ENCODE data around the gene NAV2. TPM values are rescaled to one million over a fixed set of nuclear protein-coding genes. Genes with fewer than 3 reads are reported as not detected.

NAV2 gene
- total RNA-seq, 1 experiment from 2014 or later: 2.1 TPM

DNA sequence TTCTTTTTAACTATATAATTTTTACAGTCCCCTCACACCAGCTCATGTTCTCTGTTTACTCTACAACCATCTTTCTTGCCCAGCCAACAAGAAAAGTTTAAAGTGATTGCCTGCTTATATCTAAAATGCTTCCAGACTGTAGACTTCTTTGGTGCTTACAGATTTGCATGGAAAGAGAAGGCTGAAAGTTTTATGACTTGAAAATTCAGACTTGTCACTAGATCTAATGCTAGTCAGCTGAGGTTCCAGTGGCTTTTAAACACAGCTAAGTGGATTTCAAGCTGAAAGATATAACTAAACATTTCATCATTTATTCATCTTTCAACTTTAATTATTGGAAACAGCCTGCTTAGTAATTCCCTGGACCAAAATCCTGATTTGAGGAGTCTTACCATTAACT, 178.4 kb downstream of the NAV2 start:
- CTCF ChIA-PET: no interaction called here

DNA sequence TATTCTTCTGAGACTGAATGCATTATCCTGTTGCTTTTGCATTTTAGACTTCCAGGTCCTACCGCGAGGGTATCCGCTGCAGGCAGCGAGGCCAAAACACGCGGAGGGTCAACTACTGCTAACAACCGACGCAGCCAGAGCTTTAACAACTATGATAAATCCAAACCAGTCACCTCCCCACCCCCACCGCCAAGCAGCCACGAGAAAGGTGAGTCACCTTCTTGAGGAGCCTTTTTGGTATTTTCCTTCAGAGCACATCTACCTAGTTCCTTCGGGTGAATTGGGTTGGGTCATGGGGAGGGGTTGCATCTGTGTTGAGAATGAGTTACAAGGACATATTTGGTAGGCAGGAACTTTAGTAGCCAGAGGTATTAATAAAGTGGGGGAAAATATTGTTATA, 179.8 kb downstream of the NAV2 start:
- ATAC-seq: no peak
- H3K9me2 ChIP-seq (ENCODE audit: insufficient read depth): no peaks in the 10 kb centered on the region; the same call in 1 of the 2 replicates
- no peaks in the 10 kb centered on the region for H3K27me3 ChIP-seq (ENCODE audit: insufficient read depth, low read length)
- intact Hi-C loops (cut with micrococcal nuclease): no loop called here
- ChIA-PET CTCF (no interaction called here), POLR2A (no interaction called here), RAD21 (ENCODE audit: low non-redundant PET in 1 of 2, low total read pairs in 2 of 2, uncharacterized antibody in 2 of 2, unreplicated experiment in 2 of 2) (no interaction called here)
- no peak overlapping the region for H2AFZ ChIP-seq (ENCODE audit: low read depth, low read length, poor library complexity, severe bottlenecking)
- DNase-seq (ENCODE audit: low read depth, low spot score): no peak
- peak; percentile 19; the same call in 1 of the 2 replicates for TF ChIP-seq JUND (IDR thresholded peaks at IDR 0.05)
- TF ChIP-seq, protein P1, sequence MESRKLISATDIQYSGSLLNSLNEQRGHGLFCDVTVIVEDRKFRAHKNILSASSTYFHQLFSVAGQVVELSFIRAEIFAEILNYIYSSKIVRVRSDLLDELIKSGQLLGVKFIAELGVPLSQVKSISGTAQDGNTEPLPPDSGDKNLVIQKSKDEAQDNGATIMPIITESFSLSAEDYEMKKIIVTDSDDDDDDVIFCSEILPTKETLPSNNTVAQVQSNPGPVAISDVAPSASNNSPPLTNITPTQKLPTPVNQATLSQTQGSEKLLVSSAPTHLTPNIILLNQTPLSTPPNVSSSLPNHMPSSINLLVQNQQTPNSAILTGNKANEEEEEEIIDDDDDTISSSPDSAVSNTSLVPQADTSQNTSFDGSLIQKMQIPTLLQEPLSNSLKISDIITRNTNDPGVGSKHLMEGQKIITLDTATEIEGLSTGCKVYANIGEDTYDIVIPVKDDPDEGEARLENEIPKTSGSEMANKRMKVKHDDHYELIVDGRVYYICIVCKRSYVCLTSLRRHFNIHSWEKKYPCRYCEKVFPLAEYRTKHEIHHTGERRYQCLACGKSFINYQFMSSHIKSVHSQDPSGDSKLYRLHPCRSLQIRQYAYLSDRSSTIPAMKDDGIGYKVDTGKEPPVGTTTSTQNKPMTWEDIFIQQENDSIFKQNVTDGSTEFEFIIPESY (IDR thresholded peaks at IDR 0.05; ENCODE audit: extremely low read depth, insufficient replicate concordance, low read length): no peak
- peak overlapping the region; percentile 47 for H3K4me2 ChIP-seq (ENCODE audit: low read length)
- H3K27ac ChIP-seq (ENCODE audit: low read depth, low read length): no peak overlapping the region
- no peaks in the 10 kb centered on the region for H4K20me1 ChIP-seq (ENCODE audit: insufficient read depth)
- peaks cover 17 to 42% of the 10 kb centered on the region in 2 experiments for H3K4me1 ChIP-seq (ENCODE audit: control insufficient read depth in 1 of 2, insufficient read depth in 2 of 2, low read length in 2 of 2)
- no peak overlapping the region for H3K4me3 ChIP-seq (replicated peaks in 1 of 2; ENCODE audit: low read depth in 1 of 2, low read length in 2 of 2)
- H3K36me3 ChIP-seq (ENCODE audit: control insufficient read depth in 1 of 2, insufficient read depth in 2 of 2, low read length in 2 of 2): no peaks in the 10 kb centered on the region
- H3K9me3 ChIP-seq (ENCODE audit: control insufficient read depth in 1 of 2, insufficient read depth in 1 of 2, low read depth in 1 of 2, low read length in 2 of 2): no peaks in the 10 kb centered on the region
- no peak overlapping the region for H3K9ac ChIP-seq (ENCODE audit: low read length)
- no peaks in the 10 kb centered on the region for H3K79me2 ChIP-seq (ENCODE audit: insufficient read depth, low read length)
- no TSS peak for BruUV-seq (replicated peaks)

More for the DNA sequence above, 178.4 kb downstream of the NAV2 start:
- Histone ChIP-seq H3K27me3 (ENCODE audit: insufficient read depth, low read length) (no peaks in the 10 kb centered on the region), H2AFZ (ENCODE audit: low read depth, low read length, poor library complexity, severe bottlenecking) (no peak overlapping the region), H3K36me3 (ENCODE audit: control insufficient read depth in 1 of 2, insufficient read depth in 2 of 2, low read length in 2 of 2) (no peaks in the 10 kb centered on the region), H3K4me1 (ENCODE audit: control insufficient read depth in 1 of 2, insufficient read depth in 2 of 2, low read length in 2 of 2) (peaks cover 17 to 41% of the 10 kb centered on the region in 2 experiments), H3K9me3 (ENCODE audit: control insufficient read depth in 1 of 2, insufficient read depth in 1 of 2, low read depth in 1 of 2, low read length in 2 of 2) (no peaks in the 10 kb centered on the region), H3K4me3 (replicated peaks in 1 of 2; ENCODE audit: low read depth in 1 of 2, low read length in 2 of 2) (no peak overlapping the region), H3K9ac (ENCODE audit: low read length) (no peak overlapping the region), H3K9me2 (ENCODE audit: insufficient read depth) (no peaks in the 10 kb centered on the region; the same call in 1 of the 2 replicates), H3K4me2 (ENCODE audit: low read length) (peak overlapping the region; percentile 53; the same call in 1 of the 2 replicates), H3K79me2 (ENCODE audit: insufficient read depth, low read length) (no peaks in the 10 kb centered on the region), H3K27ac (ENCODE audit: low read depth, low read length) (peak overlapping the region; percentile 26; the same call in 1 of the 2 replicates), H4K20me1 (ENCODE audit: insufficient read depth) (no peaks in the 10 kb centered on the region)
- RAD21 ChIA-PET (ENCODE audit: low non-redundant PET in 1 of 2, low total read pairs in 2 of 2, uncharacterized antibody in 2 of 2, unreplicated experiment in 2 of 2): no interaction called here
- no peak for DNase-seq (ENCODE audit: low read depth, low spot score)
- no peak for TF ChIP-seq SP1 (IDR thresholded peaks at IDR 0.05; ENCODE audit: low read depth)
- no TSS peak for BruUV-seq (replicated peaks)
- intact Hi-C loops (cut with micrococcal nuclease): no loop called here
- no peak for ATAC-seq
- POLR2A ChIA-PET: no interaction called here

All from HCT116 (cell line).